Stimulated activated CD4-positive, alpha-beta T cell treated with anti-CD3 and anti-CD28 coated beads, Interleukin-4, amount 100 ng/mL, for 4 hours (primary cell): ENCODE results near the gene DCST2.

Experiments
- DNase-seq, 2 experiments: peaks; one replicate each; pipeline ENCODE4 v3.0.0-alpha.2; 2020

DCST2 gene

GRCh38 chr1:155069551-155070157 is 36.1 kb upstream of the DCST2 start:
- DNase-seq = no peak

DNA sequence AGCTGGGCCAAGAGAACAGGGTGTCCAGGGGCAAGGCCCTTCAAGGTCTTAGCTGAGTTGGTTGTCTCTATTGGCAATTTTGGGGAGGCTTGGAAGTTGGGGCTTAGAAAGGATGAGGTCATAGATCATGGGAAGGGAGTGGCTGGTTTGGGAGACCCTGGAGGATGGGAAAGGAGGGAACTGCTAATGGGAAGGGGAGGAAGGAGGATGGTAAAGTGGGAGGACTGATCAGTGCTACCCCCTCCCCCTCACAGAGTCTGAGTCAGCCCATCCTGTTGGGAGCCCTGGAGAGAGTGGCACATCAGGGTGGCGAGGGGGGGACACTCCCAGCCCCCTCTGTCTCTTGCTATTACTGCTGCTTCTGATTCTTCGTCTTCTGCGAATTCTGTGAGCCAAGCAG is 35.0 kb upstream of the DCST2 start:
- DNase-seq = no peak

DNA sequence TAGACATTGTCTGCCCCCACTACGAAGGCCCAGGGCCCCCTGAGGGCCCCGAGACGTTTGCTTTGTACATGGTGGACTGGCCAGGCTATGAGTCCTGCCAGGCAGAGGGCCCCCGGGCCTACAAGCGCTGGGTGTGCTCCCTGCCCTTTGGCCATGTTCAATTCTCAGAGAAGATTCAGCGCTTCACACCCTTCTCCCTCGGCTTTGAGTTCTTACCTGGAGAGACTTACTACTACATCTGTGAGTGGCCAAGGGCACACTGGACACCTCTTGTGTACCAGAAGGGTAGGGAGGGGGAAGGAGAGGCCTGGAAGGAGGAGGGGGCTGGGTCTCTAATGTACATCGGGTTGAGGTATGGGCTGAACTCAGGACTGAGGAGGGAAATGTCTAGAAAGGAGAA is 33.2 kb upstream of the DCST2 start:
- DNase-seq = no peak

DNA sequence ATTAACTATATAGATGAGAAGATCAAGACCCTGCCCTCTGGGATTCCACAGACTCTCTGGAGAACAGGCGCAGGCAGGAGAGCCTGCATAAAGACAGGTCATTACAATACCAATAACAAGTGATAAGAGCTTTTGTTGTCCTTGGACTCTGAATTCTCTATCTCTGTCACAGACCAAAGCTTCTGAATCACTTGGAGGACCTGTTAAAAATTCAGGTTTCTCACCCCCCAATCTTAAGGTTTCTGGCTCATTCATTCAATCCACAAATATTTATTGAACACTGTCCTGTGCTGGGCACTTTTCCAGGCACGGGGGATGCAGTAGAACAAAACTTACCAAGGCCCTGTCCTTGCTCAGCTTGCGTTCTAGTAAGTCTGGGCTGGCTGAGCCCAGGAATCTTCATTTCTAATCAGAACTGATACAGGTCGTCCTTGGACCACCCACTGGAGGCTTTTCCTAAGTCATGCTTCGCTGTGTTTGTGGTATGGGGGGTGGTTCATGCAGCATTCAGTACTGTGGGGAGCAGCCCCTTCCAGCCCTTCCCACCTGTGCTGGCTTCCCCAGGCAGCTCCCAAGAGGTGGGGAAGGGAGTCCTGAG is 31.4 kb upstream of the DCST2 start:
- no peak for DNase-seq

DNA sequence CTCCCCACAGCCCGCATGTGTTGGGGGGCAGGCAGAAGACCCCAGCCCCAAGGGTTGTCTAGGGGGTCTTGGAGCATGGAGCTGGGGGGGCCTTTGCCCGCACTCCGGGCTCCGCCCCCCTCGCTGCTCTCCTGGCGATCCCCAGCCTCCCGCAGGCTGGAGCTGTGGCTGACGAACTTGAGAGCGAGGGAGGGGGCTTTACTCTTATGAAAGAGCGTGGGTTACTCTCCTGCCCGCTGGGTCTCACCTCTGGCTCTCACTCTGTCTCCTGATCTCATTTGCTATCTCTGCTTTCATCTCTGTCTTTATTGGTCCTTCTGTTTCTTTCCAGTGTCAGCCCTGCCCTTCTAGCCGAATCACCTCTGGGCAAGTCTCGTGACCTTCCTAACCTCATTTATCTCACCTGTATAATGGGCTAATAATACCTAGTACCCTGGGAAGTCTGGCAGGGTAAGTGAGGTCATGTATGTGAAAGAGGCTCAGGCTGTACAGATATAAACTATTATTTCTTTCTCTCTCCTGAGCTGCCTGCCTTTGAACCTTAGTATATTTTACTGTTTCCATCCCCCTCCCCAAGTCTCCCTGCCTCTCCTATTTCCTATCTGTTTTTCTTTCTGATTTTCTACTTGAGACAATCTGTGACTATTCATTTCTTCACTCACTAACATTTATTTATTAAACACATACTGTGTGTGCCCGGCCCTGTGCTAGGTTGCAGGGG is 30.7 kb upstream of the DCST2 start:
- no peak for DNase-seq

DNA sequence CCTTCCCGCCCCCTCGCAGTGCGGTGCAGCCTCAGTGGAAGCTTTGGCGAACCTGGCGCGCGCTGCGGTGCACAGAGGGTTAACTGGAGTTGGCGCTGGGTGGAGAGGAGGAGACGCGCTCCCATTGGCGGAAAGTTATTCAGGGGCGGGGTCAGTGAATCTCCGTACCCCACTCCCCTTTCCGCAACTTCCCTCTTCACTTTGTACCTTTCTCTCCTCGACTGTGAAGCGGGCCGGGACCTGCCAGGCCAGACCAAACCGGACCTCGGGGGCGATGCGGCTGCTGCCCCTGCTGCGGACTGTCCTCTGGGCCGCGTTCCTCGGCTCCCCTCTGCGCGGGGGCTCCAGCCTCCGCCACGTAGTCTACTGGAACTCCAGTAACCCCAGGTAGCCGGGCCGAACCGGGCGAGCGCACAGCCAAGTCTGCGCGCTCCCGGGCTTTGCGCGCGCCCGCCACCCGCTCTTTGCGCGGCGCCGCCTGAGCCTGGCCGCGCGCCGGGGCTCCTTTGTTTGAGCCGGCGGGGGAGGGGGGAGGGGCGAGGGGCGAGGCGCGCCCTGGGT is 30.0 kb upstream of the DCST2 start, which contains the start of gene EFNA4:
EFNA4 (plus strand) TSS at position 191 of the 561 bp plus-strand sequence; CDS start at position 275, 84 bp downstream.
- DNase-seq = peak; percentile 77 to 81

DNA sequence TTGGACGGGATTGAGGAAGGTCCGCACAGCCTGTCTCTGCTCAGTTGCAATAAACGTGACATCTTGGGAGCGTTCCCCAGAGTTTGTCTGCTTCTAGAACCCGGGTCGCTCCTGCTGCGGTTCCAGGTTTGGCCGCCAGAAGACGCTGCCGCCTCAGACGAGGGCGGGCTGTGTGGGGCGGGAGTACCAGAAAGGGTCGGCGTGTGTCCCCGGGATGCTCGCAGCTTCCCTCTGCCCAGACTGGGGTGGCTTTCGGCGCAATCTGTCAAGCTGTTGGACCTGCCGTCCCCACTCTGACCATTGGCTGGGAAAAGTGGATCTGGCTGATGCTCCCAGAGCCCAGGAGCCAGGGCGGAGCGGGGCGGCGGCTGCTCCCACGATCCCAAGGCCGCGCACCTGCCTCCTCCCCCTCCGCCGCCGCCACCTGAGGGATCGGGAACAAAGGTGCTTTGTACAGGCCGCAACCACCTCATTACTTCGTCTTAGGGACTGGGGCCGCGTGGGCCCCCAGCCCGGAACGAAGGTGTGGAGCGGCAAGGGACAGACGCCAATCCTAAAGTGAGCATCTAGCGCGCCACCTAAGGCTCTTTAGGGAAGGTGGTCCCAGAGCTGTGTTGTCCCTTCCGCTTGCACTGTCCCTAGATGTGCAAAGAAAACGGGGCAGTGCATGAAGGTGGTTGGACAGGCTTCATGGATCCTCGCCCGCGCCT is 29.3 kb upstream of the DCST2 start:
- peak; percentile 65 to 74 for DNase-seq

- DNase-seq = no peak
These were observed 28.6 kb upstream of the DCST2 start for GRCh38 chr1:155062151-155062686.

- peak; percentile 88 to 96 for DNase-seq
These were observed 28.0 kb upstream of the DCST2 start for GRCh38 chr1:155061381-155062150.

DNA sequence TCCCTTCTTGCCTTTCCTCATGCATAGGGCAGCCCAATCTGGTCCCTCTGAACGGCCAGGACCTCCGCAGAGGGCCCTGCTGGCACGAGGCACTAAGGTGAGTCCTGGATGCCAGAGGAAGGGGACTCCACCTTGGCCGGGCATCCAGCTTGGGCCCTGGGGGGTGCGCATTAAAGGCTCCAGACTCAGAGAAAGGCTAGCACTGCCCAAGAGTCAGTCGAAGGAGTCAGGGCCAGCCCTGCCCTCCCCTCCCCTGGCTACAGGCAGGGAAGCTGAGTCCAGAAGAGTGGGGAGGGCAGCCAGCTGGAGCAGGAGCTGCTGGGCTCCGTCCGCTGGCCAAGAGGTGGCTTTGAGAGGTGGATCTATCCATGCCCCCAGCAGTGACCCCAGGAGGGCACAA is 27.2 kb upstream of the DCST2 start:
- no peak for DNase-seq

DNA sequence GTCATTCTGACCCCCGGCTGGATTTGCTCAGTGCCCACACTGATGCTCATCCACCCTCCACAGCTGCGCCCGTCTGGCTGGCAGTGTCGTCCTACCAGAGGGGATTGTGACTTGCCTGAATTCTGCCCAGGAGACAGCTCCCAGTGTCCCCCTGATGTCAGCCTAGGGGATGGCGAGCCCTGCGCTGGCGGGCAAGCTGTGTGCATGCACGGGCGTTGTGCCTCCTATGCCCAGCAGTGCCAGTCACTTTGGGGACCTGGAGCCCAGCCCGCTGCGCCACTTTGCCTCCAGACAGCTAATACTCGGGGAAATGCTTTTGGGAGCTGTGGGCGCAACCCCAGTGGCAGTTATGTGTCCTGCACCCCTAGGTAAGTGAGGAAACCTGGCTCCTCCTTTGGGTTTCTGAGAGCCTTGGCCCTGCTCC is 24.2 kb upstream of the DCST2 start:
- DNase-seq = no peak

GRCh38 chr1:155057104-155057503 is 23.5 kb upstream of the DCST2 start:
- no peak for DNase-seq

GRCh38 chr1:155053531-155054105 is 20.0 kb upstream of the DCST2 start:
- no peak for DNase-seq

- no peak for DNase-seq
These were observed 19.1 kb upstream of the DCST2 start for GRCh38 chr1:155052439-155053395.

DNA sequence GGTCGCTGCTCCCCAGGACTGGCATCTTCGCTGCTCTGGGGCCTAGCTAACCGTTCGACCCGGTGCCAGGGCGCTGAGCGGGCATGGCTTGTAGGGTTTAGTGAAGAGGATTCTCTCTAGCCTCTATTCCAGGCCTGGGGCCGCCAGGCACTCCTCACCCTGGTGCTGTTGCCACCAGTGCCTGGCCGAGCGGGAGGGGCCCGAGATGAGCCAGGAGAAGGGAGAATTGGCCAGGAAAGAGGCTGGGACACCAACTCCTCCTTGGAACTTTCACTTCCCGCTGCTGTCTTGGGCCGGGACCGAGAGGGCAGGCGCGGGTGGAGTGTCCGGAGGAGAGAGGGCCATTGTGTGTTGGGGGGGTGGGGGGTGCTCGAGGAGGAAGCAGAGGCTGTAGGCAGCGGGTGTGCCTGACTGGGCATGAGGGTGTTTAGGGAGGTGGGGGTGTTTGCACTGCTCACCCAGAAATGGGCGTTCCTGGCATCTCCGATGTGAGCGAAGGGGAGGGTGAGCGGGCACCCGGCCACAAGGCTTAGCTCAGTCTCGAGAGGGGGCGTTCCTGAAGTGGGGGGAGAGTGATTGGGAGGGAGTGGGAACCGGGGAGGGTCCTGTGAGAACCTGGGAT is 18.3 kb upstream of the DCST2 start:
- peak; percentile 34 to 62 for DNase-seq

DNA sequence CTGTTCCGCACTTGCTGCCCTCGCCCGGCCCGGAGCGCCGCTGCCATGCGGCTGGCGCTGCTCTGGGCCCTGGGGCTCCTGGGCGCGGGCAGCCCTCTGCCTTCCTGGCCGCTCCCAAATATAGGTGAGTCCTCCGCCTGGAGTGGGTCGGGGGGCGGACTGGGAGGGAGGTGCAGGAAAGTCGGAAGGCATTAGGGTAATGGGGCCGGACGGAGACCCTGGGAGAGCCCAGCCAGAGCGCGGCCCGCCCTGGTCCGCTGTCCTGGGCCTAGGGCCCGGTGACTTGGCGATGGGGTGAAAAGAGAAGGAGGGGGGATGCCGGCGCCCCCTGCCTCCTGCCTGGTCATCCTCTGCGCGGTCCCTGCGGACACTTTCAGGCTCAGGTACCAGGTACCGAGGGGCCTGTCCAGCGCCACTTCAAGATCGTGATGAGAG is 17.8 kb upstream of the DCST2 start:
- DNase-seq = no peak

DNA sequence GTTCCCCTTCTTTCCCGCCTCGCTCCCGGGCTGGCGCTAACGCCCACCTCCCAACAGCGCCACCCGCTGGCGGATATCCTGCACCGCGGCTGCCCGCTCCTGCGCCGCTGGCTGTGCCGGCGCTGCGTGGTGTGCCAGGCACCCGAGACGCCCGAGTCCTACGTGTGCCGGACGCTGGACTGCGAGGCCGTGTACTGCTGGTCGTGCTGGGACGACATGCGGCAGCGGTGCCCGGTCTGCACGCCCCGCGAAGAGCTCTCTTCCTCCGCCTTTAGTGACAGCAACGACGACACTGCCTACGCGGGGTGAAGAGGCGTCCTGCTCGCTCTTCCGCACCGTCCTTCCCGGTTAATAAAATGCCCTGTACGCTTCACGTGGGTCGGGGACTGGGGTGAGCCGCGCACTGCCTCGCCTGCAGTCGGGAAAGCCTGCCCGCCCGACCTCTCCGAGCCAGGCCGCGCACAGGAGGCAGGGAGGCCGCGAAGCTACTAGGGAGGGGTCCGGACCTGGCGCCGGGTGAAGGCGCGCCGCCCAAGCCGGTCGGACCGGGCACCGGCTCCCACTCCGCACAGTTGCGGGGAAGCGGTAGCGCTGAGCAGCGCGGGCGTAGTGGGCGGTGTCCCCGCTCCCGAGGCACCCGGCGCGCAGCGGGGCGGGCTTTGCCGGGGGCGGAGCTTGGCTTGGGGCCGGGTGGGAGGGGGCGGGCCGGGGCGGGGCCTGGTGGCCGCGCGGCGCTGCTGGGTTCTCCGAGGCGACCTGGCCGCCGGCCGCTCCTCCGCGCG is 17.2 kb upstream of the DCST2 start, which contains the start of gene ADAM15:
ADAM15 (plus strand) TSS at position 757 of the 782 bp plus-strand sequence. CDS start 71 bp downstream, outside the sequence.
- DNase-seq = peak; percentile 77 to 80

- no peak for DNase-seq
These were observed 16.3 kb upstream of the DCST2 start for GRCh38 chr1:155049651-155050559.
